Karpas-422 (cell line): ENCODE results near the gene PTPRR. TPM values are rescaled to one million over a fixed set of nuclear protein-coding genes. Genes with fewer than 3 reads are reported as not detected.

Experiments used
- DNase-seq: peaks from one replicate; pipeline ENCODE4 v3.0.0-alpha.2; 2015
- H2AFZ ChIP-seq: fragments of 200-600 bp; sonication (generic); 2 replicates; pipeline ENCODE4 v1.6.1; 2014; ENCODE audit warnings: antibody characterized with exemption, low read length, mixed read lengths
- H3K27ac ChIP-seq: fragments of 200-600 bp; sonication (generic); 2 replicates; pipeline ENCODE4 v1.5.1; 2014; ENCODE audit warnings: mild to moderate bottlenecking, low read length, moderate library complexity
- H3K27me3 ChIP-seq: fragments of 200-600 bp; sonication (generic); 2 replicates; pipeline ENCODE4 v1.6.1; 2014; ENCODE audit warnings: low read length, mixed read lengths
- H3K36me3 ChIP-seq: fragments of 200-600 bp; sonication (generic); 2 replicates; pipeline ENCODE4 v1.6.1; 2014; ENCODE audit warnings: low read length, mixed read lengths; ENCODE audit not compliant: insufficient read depth
- H3K4me1 ChIP-seq: fragments of 200-600 bp; sonication (generic); 2 replicates; pipeline ENCODE4 v1.6.1; 2014; ENCODE audit warnings: mild to moderate bottlenecking, low read length, mixed read lengths
- H3K4me2 ChIP-seq: fragments of 200-600 bp; sonication (generic); 2 replicates; pipeline ENCODE4 v1.6.1; 2014; ENCODE audit warnings: low read length, low read depth, mild to moderate bottlenecking; ENCODE audit not compliant: poor library complexity, severe bottlenecking
- H3K4me3 ChIP-seq: fragments of 200-600 bp; sonication (generic); 2 replicates; pipeline ENCODE4 v1.5.1; 2014; ENCODE audit warnings: mild to moderate bottlenecking, antibody characterized with exemption, low read length, mixed read lengths
- H3K79me2 ChIP-seq: fragments of 200-600 bp; sonication (generic); 2 replicates; pipeline ENCODE4 v1.6.1; 2014; ENCODE audit warnings: mild to moderate bottlenecking, low read length, mixed read lengths
- H3K9ac ChIP-seq: fragments of 200-600 bp; sonication (generic); 2 replicates; pipeline ENCODE4 v1.6.0; 2014; ENCODE audit warnings: low read length
- H3K9me2 ChIP-seq: fragments of 200-600 bp; sonication (generic), shearing (Covaris generic); replicated peaks from 2 replicates; pipeline ENCODE4 v1.6.0; 2014; ENCODE audit warnings: mild to moderate bottlenecking, low read length, moderate library complexity; ENCODE audit not compliant: insufficient read depth
- H3K9me3 ChIP-seq: fragments of 300-700, 200-600 bp; sonication (generic); 2 replicates; pipeline ENCODE4 v1.6.1; 2014; ENCODE audit warnings: low read length, mixed read lengths
- H4K20me1 ChIP-seq: fragments of 200-600 bp; sonication (generic); 2 replicates; pipeline ENCODE4 v1.6.1; 2014; ENCODE audit warnings: mild to moderate bottlenecking, antibody characterized with exemption, low read length, low read depth; ENCODE audit not compliant: insufficient read depth
- total RNA-seq: library from RNA; depleted of rRNA; stranded (reverse); fragments of >200 nt; shearing (Covaris generic); gene quantifications from 2 replicates; pipeline ENCODE4 v1.2.3, GENCODE V29; 2014; ENCODE audit warnings: low replicate concordance

The PTPRR gene
- total RNA-seq, 1 experiment from 2014 or later = not detected

- Histone ChIP-seq H3K4me3 (no peak overlapping the region), H4K20me1 (no peaks in the 10 kb centered on the region), H2AFZ (no peak overlapping the region), H3K9me3 (no peaks in the 10 kb centered on the region), H3K79me2 (no peaks in the 10 kb centered on the region), H3K27ac (no peak overlapping the region), H3K36me3 (no peaks in the 10 kb centered on the region), H3K9ac (no peak overlapping the region), H3K4me2 (no peak overlapping the region), H3K27me3 (no peaks in the 10 kb centered on the region), H3K4me1 (no peaks in the 10 kb centered on the region), H3K9me2 (no peaks in the 10 kb centered on the region)
- DNase-seq = no peak
Observed at GRCh38 chr12:70671698-70672097, 248.8 kb downstream of the PTPRR start.

- Histone ChIP-seq H3K9me3 (no peaks in the 10 kb centered on the region), H3K4me2 (no peak overlapping the region), H3K79me2 (no peaks in the 10 kb centered on the region), H3K4me3 (no peak overlapping the region), H3K9me2 (no peaks in the 10 kb centered on the region), H3K27me3 (no peaks in the 10 kb centered on the region), H2AFZ (no peak overlapping the region), H4K20me1 (no peaks in the 10 kb centered on the region), H3K4me1 (no peaks in the 10 kb centered on the region), H3K27ac (no peak overlapping the region), H3K36me3 (no peaks in the 10 kb centered on the region), H3K9ac (no peak overlapping the region)
- DNase-seq = no peak
Observed at GRCh38 chr12:70670948-70671347, 249.6 kb downstream of the PTPRR start.

GRCh38 chr12:70667253-70667652, 253.3 kb downstream of the PTPRR start:
- H4K20me1 ChIP-seq = no peaks in the 10 kb centered on the region
- no peak overlapping the region for H2AFZ ChIP-seq
- H3K4me1 ChIP-seq = no peaks in the 10 kb centered on the region

GRCh38 chr12:70666364-70666763, 254.2 kb downstream of the PTPRR start:
- H3K9me2 ChIP-seq = no peaks in the 10 kb centered on the region
- H3K4me1 ChIP-seq = no peaks in the 10 kb centered on the region
- no peak overlapping the region for H3K4me3 ChIP-seq
- no peaks in the 10 kb centered on the region for H3K36me3 ChIP-seq
- no peak overlapping the region for H3K9ac ChIP-seq
- H2AFZ ChIP-seq = no peak overlapping the region
- no peak overlapping the region for H3K4me2 ChIP-seq
- no peak overlapping the region for H3K27ac ChIP-seq
- H3K9me3 ChIP-seq = no peaks in the 10 kb centered on the region
- no peaks in the 10 kb centered on the region for H3K27me3 ChIP-seq
- H3K79me2 ChIP-seq = no peaks in the 10 kb centered on the region
- DNase-seq = no peak
- no peaks in the 10 kb centered on the region for H4K20me1 ChIP-seq

More at GRCh38 chr12:70667253-70667652, 253.3 kb downstream of the PTPRR start:
- Histone ChIP-seq H3K9ac (no peak overlapping the region), H3K9me3 (no peaks in the 10 kb centered on the region), H3K9me2 (no peaks in the 10 kb centered on the region), H3K27me3 (no peaks in the 10 kb centered on the region), H3K27ac (no peak overlapping the region), H3K36me3 (no peaks in the 10 kb centered on the region), H3K4me2 (no peak overlapping the region), H3K79me2 (no peaks in the 10 kb centered on the region), H3K4me3 (no peak overlapping the region)
- no peak for DNase-seq

- H3K4me2 ChIP-seq = no peak overlapping the region
- H3K27ac ChIP-seq = no peak overlapping the region
- H3K79me2 ChIP-seq = no peaks in the 10 kb centered on the region
- no peaks in the 10 kb centered on the region for H3K36me3 ChIP-seq
- H2AFZ ChIP-seq = no peak overlapping the region
- no peak for DNase-seq
- H3K9me3 ChIP-seq = no peaks in the 10 kb centered on the region
- no peak overlapping the region for H3K4me3 ChIP-seq
- H3K27me3 ChIP-seq = no peaks in the 10 kb centered on the region
- H3K9ac ChIP-seq = no peak overlapping the region
- H3K4me1 ChIP-seq = no peaks in the 10 kb centered on the region
- no peaks in the 10 kb centered on the region for H4K20me1 ChIP-seq
- no peaks in the 10 kb centered on the region for H3K9me2 ChIP-seq
Observed at GRCh38 chr12:70664465-70664881, 256.1 kb downstream of the PTPRR start.

GRCh38 chr12:70663838-70664237, 256.7 kb downstream of the PTPRR start:
- Histone ChIP-seq H3K36me3 (no peaks in the 10 kb centered on the region), H2AFZ (no peak overlapping the region), H3K27ac (no peak overlapping the region), H3K79me2 (no peaks in the 10 kb centered on the region), H3K27me3 (no peaks in the 10 kb centered on the region), H3K9ac (no peak overlapping the region), H3K4me1 (no peaks in the 10 kb centered on the region), H3K4me3 (no peak overlapping the region), H4K20me1 (no peaks in the 10 kb centered on the region), H3K9me3 (no peaks in the 10 kb centered on the region), H3K4me2 (no peak overlapping the region), H3K9me2 (no peaks in the 10 kb centered on the region)
- no peak for DNase-seq

- Histone ChIP-seq H4K20me1 (no peaks in the 10 kb centered on the region), H3K27ac (no peak overlapping the region), H3K79me2 (no peaks in the 10 kb centered on the region), H2AFZ (no peak overlapping the region), H3K36me3 (no peaks in the 10 kb centered on the region), H3K9me3 (no peaks in the 10 kb centered on the region), H3K27me3 (no peaks in the 10 kb centered on the region), H3K9ac (no peak overlapping the region), H3K9me2 (no peaks in the 10 kb centered on the region), H3K4me1 (no peaks in the 10 kb centered on the region), H3K4me3 (no peak overlapping the region), H3K4me2 (no peak overlapping the region)
- DNase-seq = no peak
Observed at GRCh38 chr12:70661466-70662161, 258.9 kb downstream of the PTPRR start.

- DNase-seq = no peak
- Histone ChIP-seq H3K27me3 (no peaks in the 10 kb centered on the region), H4K20me1 (no peaks in the 10 kb centered on the region), H3K9me2 (no peaks in the 10 kb centered on the region), H2AFZ (no peak overlapping the region), H3K4me3 (no peak overlapping the region), H3K27ac (no peak overlapping the region), H3K79me2 (no peaks in the 10 kb centered on the region), H3K4me2 (no peak overlapping the region), H3K9me3 (no peaks in the 10 kb centered on the region), H3K36me3 (no peaks in the 10 kb centered on the region), H3K4me1 (no peaks in the 10 kb centered on the region), H3K9ac (no peak overlapping the region)
Observed at GRCh38 chr12:70660620-70661219, 259.8 kb downstream of the PTPRR start.
